Measurements from ENCODE around the gene BRD3OS. TPM values are rescaled to one million over a fixed set of nuclear protein-coding genes. Genes with fewer than 3 reads are reported as not detected.

Gene BRD3OS
- total RNA-seq, 4 donors from 2014 or later = 1.8 to 6.2 (median 4.3) TPM

DNA sequence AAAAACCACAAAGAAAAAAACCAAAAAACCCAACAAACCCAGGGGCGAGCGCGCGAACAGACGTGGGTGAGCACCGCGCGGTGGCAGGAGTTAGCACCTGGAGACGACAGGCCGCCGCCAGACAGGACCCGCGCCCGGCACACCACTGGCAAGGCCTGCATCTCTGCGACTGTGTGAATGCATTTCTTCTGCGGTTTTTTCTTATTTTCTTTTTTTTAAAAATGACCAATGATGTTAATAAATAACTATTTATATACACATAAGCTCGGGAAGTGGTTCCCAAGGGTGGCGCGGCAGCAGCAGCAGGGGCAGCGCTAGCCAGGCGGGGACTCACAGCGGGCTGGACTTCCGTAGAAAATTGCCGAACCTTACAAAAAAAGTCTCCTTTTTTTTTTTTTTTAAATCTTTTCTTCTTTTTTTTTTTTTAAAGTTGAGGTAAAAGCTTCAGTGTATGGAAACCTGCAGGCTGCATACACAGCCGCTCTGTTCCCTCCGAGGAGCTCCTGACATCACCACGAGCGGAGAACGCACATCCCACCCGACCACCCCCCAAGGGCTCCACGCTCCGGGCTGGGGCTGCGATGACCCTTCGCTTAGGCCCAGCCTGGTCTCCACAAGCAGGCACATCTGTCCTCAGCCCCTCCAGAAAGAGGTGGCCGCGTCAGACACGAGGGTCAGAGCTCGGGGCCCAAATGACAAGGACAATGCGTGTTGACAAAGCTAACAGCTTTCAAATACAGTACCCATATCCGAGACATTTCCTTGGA is 7.4 kb downstream of the BRD3OS start:
- Histone ChIP-seq H3K4me1 (no peaks in the 10 kb centered on the region), H3K27me3 (no peaks in the 10 kb centered on the region), H3K27ac (no peak overlapping the region), H3K36me3 (peaks cover 33 to 97% (median 40%) of the 10 kb centered on the region in 3 donors), H3K4me3 (no peak overlapping the region), H3K9me3 (no peaks in the 10 kb centered on the region)
- TF ChIP-seq, protein P1, sequence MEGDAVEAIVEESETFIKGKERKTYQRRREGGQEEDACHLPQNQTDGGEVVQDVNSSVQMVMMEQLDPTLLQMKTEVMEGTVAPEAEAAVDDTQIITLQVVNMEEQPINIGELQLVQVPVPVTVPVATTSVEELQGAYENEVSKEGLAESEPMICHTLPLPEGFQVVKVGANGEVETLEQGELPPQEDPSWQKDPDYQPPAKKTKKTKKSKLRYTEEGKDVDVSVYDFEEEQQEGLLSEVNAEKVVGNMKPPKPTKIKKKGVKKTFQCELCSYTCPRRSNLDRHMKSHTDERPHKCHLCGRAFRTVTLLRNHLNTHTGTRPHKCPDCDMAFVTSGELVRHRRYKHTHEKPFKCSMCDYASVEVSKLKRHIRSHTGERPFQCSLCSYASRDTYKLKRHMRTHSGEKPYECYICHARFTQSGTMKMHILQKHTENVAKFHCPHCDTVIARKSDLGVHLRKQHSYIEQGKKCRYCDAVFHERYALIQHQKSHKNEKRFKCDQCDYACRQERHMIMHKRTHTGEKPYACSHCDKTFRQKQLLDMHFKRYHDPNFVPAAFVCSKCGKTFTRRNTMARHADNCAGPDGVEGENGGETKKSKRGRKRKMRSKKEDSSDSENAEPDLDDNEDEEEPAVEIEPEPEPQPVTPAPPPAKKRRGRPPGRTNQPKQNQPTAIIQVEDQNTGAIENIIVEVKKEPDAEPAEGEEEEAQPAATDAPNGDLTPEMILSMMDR (IDR thresholded peaks at IDR 0.05) = no peak
- no peak for TF ChIP-seq POLR2A (IDR thresholded peaks at IDR 0.05)
- intact Hi-C loops (cut with DNase I) = no loop called here
- 90 to 91% methylated on average over 28 to 34 of the region's 40 CpGs for WGBS, 2 donors
- DNase-seq = no peak

DNA sequence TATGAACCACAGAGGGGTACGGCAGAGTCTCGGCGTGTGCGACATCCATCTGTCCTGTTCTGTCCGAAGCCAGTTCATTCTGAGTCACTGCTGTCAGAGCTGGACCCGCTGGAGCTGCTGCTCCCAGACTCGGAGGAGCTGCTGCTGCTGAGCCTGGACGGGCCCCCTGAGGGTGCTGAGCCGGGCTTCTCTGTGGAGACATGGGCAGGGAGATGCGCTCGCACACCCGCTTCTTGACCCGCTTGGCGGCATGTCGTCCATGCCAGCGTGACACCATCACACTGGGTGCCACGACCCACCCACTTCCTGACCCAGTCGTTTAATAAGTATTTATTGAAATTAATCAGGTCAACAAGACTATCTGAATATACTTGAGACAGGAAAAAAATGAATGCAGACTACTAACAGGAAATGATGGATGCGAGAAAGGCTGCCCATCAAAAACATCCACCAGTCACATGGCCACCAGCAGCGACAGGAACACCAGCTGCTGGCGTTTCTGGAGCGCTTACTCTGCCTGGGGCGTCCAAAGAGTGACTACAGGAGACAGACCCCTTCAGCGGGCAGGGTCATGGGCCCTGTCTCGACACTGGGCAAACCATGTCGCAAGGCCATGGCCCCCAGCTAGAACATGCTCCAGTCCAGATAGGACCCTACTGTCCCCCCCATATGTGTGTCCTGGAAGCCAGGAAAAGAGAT is 8.4 kb downstream of the BRD3OS start:
- Histone ChIP-seq H3K9me3 (no peaks in the 10 kb centered on the region), H3K4me1 (no peaks in the 10 kb centered on the region), H3K4me3 (no peak overlapping the region), H3K36me3 (peaks cover 33 to 100% (median 40%) of the 10 kb centered on the region in 3 donors), H3K27me3 (no peaks in the 10 kb centered on the region), H3K27ac (no peak overlapping the region)
- 84 to 87% methylated on average over 10 to 15 of the region's 26 CpGs for WGBS, 2 donors
- intact Hi-C loops (cut with DNase I) = no loop called here
- no peak for TF ChIP-seq POLR2A (IDR thresholded peaks at IDR 0.05)
- TF ChIP-seq, protein P1 (IDR thresholded peaks at IDR 0.05) = no peak
- DNase-seq = no peak

DNA sequence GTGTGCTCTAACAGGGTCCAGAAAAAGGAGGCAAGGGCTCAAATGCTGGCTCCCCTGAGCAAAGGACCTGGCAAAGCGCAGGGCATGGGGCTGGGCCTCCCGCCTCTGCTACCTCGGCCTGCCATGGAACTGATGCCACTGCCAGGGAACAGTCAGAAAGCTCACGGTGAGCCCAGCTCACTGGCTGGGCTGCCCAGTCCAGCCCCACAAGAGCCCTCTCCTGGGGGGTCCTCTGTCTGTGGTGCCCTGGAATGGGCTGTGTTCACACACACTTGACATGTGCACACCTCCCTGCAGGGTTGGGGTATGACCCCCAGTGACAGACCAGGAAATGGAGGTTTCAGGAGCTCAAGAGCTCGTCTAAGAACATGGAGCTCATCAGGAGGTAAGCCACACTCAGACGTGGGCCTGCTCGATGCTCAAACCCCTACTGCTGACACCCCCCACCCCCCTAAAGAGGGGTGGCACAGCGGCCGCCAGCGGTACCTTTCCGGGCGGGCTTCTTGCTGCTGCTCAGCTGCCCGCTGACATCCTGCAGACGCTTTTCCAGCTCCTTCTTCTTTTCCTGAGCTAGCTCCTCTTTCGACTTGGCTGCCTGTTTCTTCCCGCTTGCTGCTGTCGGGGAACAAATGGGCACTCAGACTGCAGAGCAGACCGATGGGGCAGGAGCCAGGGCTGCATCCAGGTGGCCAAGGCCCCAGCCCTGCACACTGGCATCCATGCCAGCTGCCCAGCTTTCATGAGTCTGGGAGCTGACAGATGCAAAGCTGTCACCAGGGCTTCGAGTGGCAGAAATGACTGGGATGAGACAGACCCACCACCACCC is 9.1 kb downstream of the BRD3OS start:
- H3K4me3 ChIP-seq = no peak overlapping the region
- TF ChIP-seq, protein P1 (IDR thresholded peaks at IDR 0.05) = no peak
- no peak for TF ChIP-seq POLR2A (IDR thresholded peaks at IDR 0.05)
- H3K27ac ChIP-seq = no peak overlapping the region
- peaks cover 36 to 100% (median 44%) of the 10 kb centered on the region in 3 donors for H3K36me3 ChIP-seq
- 87 to 97% methylated on average over 7 to 10 of the region's 19 CpGs for WGBS, 2 donors
- H3K27me3 ChIP-seq = no peaks in the 10 kb centered on the region
- no peaks in the 10 kb centered on the region for H3K9me3 ChIP-seq
- DNase-seq = no peak
- no peaks in the 10 kb centered on the region for H3K4me1 ChIP-seq
- intact Hi-C loops (cut with DNase I) = no loop called here

DNA sequence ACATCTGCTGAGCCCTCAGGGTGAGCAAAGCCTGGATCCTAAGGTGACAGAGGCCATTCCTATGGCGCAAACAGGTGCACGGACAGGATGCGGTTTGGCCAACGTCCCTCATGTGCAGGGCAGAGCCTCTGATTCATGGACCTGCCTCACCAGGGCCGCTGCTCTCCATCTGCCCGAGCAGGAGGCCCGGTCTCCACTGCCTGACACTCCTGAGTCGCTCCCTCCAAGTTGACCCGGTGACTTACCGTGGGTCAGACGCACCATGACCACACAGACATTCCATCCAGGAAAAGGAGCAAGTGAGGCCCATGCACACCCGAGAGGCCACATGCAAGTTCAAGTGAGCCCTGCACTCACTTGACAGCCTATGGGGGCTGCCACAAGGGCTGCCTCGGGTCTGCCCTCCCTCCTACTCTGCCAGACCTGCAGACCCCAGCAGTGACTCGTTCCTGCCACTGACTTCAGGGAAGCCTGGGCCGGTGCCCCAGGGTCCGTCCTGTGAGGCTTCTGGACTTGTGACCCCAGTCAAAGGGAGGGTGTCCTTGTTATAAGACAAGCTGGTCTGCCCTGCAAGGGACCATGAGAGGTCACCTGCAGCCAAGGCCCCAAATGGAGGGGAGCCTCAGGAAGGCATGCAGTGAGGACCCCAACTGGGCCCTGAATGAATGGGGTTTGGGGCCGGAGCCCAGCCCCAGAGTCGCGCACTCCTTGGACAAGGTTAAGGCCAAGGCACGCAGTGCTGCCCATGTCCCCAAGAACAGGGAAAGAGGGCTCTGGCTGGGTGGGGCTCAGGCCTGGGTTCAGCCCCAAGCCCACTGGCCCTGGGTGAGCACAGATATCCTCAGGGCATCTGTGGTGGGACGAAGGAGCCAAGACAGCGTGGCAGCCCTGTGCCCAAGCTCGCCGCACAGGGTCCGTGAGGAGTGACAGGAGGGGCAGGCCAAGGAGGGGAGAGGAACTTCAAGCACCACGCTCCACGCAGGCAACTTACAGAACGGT is 10.1 kb downstream of the BRD3OS start:
- H3K4me1 ChIP-seq = no peaks in the 10 kb centered on the region
- WGBS, 2 donors = 93 to 96% methylated on average over 6 to 14 of the region's 28 CpGs
- intact Hi-C loops (cut with DNase I) = no loop called here
- H3K27me3 ChIP-seq = no peaks in the 10 kb centered on the region
- H3K27ac ChIP-seq = no peak overlapping the region
- peaks cover 42 to 100% (median 53%) of the 10 kb centered on the region in 3 donors for H3K36me3 ChIP-seq
- no peak overlapping the region for H3K4me3 ChIP-seq
- no peaks in the 10 kb centered on the region for H3K9me3 ChIP-seq
- DNase-seq = no peak
- TF ChIP-seq, protein P1 (IDR thresholded peaks at IDR 0.05) = no peak
- TF ChIP-seq POLR2A (IDR thresholded peaks at IDR 0.05) = no peak

Data from esophagus squamous epithelium (tissue), 5 donors.